Thyroid gland (tissue), 4 donors: ENCODE data around the gene AIG1.

ENCODE experiments used
- POLR2A ChIP-seq, 2 donors: fragments of 450-650 bp; IDR thresholded peaks; one replicate each; pipeline ENCODE4 v1.6.1; 2017; ENCODE audit warnings: antibody characterized with exemption in 2 of 2, mild to moderate bottlenecking in 2 of 2, moderate library complexity in 1 of 2
- TF ChIP-seq, protein P1 (sequence below), 6 experiments: fragments of 200-600 bp in 3 of 6; fragments of 450-650 bp in 3 of 6; sonication (generic) in 3 of 6; IDR thresholded peaks; one replicate each; pipeline ENCODE4 v1.5.1; 2016 to 2019; ENCODE audit warnings: antibody characterized with exemption in 6 of 6, mild to moderate bottlenecking in 2 of 6, inconsistent platforms in 1 of 6, moderate library complexity in 1 of 6

DNA sequence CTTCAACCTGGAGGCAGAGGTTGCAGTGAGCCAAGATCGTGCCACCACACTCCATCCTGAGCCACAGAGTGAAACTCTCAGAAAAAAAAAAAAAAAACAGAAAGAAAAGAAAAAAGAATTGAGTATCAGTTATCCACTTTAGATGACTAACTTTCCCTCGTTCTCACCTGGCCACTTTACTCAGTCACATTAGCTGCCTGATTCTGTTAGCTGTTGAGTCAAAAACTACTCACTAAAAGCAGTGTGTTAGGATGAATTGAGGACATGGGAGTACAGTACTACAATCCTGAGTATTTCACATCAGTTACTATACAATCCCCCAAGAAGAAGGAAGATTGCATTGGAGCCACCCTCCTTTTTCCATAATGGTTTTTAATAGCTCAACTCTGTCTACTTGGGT, 275.2 kb downstream of the AIG1 start:
- no peak for TF ChIP-seq POLR2A (IDR thresholded peaks at IDR 0.05)
- TF ChIP-seq, protein P1, sequence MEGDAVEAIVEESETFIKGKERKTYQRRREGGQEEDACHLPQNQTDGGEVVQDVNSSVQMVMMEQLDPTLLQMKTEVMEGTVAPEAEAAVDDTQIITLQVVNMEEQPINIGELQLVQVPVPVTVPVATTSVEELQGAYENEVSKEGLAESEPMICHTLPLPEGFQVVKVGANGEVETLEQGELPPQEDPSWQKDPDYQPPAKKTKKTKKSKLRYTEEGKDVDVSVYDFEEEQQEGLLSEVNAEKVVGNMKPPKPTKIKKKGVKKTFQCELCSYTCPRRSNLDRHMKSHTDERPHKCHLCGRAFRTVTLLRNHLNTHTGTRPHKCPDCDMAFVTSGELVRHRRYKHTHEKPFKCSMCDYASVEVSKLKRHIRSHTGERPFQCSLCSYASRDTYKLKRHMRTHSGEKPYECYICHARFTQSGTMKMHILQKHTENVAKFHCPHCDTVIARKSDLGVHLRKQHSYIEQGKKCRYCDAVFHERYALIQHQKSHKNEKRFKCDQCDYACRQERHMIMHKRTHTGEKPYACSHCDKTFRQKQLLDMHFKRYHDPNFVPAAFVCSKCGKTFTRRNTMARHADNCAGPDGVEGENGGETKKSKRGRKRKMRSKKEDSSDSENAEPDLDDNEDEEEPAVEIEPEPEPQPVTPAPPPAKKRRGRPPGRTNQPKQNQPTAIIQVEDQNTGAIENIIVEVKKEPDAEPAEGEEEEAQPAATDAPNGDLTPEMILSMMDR (IDR thresholded peaks at IDR 0.05), result no peak
